Measurements from ENCODE around the gene HEXD.

GRCh38 chr17:82371333-82372248 is 46.6 kb upstream of the HEXD start, which contains the start of gene UTS2R:
- no peak for TF ChIP-seq POLR2AphosphoS5 (IDR thresholded peaks at IDR 0.05; ENCODE audit: borderline replicate concordance, low read depth, low read length)
- TF ChIP-seq EZH2 (IDR thresholded peaks at IDR 0.05): no peak
- TF ChIP-seq FOXP2 (optimal IDR thresholded peaks at IDR 0.05; ENCODE audit: control extremely low read depth, extremely low read length, insufficient read depth): no peak

Measured in SK-N-MC (cell line).